Activated CD4-positive, alpha-beta T cell treated with anti-CD3 and anti-CD28 coated beads, Interleukin-2, Interleukin-4, amounts not matched to agents 100 ng/mL and 50 ng/mL, durations not matched to agents 16 hours and 8 hours (primary cell): Measurements from ENCODE around the gene TSSK3.
"Not testable (repeated sequence)": the region's sequence is repeated elsewhere in the genome, so short reads cannot be mapped to it uniquely, and the experiment has no call there.

Experiments
- DNase-seq: peaks from one replicate; pipeline ENCODE4 v3.0.0-alpha.2; 2020; ENCODE audit warnings: low spot score

TSSK3 gene

DNA sequence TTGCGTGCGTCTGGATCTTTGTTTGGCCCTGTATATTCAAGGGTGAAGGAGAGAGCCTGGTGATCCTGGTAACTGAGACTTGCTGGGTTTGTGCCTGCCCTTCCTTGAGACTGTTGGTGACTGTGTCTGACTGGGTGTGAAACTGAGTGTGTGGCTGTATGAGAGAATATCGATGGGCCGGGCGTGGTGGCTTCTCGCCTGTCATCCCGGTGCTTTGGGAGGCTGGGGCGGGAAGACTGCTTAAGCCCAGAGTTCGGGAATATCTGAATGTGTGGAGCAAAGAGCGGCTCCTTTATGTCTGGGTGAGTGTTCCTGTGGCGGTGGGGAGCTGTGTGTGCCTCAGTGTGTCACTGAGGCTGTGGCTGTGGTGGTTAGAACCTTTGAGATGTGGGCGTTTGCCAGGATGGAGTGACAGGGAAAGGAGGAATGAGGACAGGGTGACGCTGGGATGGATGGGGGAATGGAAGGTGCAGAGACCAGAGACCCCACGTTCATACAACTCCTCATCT is 23.6 kb upstream of the TSSK3 start:
- DNase-seq: no peak

DNA sequence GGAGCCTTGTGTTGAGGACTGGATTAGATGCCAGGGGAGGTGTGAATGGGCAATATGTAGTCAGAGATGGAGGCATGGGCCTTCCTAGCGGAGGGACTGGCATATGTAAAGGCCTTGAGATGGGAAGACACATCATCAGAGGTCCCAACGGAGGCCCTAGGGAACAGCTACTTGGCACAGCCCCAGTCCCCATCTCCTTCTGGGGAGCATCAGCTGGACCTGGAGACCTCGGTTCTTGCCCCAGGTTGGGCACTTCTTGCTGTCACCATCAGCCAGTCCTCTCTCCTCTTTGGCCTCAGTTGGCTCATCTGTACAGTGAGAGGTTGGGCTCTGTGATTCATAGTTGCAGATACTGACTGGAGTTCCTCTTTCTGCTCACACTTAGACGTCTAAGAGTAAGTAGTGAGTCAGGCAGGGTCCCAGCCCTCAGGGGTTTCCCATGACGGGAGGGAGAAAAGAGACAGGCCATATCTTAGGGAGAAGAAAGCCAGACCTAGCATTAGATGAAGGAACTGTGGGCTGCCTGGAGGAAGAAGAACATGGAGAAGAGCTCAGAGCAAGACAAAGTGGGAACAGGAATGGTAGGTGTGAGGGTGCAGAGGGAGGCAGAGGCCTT is 22.9 kb upstream of the TSSK3 start:
- DNase-seq: no peak

DNA sequence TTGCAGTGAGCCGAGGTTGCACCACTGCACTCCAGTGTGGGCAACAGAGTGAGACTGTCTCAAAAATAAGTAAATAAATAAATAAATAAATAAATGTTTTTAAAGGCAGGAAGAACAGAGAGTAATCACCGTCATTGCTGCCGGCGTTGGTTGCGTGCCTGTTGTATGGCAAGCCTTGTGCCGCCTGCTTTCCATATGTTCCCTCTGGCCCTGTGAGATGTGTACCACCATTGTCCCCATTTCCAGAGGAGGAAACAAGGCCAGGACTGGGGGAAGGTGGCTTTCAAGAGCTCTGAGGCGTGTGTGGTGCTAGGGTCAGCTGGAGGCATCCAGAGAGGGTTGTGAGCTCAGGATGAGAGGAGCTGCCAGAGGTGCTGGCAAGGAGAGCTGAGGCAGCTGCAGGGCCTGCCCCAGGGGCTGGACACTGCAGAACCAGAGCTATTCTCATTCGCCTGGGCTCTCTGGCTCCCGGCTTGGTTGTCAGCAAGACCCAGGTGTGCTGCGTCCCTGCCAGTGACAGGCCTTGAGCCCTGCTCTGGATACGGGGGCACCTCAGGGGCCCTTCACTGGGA is 21.1 kb upstream of the TSSK3 start:
- no peak for DNase-seq

DNA sequence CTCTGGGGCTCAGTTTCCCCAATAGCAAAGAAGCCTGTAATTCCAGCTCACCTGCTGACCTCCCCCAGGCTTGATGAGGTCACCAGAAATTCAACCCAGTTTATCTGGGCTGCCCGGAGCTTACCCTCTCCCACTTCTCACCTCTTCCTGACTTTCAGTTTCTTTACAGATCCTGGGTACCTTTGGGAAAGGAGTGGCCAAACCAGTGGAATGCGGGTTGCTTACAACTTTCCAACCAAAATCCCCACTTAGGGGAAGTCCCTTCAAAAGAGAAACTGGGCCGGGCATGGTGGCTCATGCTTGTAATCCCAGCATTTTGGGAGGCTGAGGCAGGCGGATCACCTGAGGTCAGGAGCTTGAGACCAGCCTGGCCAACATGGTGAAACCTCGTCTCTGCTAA is 20.4 kb upstream of the TSSK3 start:
- DNase-seq: no peak

DNA sequence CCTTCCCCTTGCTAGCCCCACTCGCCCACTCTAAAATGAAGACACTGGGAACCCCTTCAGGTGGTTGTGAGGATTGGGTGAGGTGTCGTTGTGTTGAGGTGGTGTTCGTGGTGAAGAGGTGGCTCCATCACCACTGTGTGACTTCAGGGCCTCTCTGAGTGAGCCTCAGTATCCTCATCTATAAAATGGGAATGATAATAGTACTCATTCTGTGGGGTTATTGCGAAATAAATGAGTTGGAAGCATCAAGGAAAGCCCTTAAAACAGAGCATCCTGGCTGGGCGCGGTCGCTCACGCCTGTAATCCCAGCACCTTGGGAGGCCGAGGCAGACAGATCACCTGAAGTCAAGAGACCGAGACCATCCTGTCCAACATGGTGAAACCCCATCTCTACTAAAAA is 19.6 kb upstream of the TSSK3 start:
- no peak for DNase-seq

DNA sequence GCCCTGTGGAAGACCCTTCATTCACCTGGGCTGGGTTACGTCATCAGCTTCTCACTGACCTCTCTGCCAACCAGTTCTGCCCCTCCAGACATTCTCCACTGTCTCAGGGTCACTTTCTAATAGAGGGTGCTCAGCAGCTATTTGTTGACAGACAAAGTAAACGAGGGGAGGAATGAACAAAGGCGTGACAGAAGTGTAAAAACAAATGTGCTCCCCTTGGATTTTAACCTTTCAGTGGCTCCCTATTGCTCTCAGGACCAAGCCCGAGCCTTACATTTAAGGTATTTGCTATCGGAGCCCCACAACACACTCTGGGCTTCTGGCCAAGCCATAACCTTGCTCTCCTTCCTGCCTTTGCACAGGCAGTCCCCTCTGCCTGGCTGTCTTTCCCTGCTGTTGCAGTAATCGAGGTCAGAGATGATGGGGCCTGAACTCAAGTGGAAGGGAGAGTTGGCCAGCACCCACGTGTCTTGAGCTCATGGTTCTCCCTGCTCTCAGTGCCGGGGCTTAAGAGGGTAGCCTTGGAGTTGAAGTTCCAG is 17.0 kb upstream of the TSSK3 start:
- DNase-seq: no peak

DNA sequence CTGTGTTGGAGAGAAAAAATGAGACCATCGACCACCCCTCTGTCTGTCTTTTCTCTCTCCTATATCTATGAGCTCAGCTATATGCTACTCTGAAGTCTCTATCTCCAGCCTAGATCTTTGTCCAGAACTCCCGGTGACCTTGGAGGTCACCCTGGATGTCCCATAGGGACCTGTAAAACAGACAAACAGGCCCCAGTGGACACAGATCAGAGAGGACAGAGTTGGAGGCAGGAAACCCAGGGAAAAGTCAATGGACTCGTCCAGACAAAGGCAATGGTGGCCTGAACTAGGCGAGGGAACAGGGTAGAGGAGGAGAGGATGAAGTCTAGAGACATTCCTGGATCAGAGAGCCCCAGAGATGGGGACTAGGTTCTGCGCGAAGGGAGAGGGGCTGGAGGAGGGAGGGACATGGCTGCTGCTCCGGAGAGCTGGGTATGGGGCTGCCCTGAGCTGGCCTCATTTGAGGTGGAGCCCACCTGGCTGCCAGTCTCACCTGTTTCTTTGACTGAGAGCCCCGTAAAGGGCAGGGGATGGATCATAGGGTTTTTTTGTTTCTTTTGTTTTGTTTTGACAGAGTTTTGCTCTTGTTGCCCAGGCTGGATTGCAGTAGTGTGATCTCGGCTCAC is 15.7 kb upstream of the TSSK3 start:
- DNase-seq: no peak

DNA sequence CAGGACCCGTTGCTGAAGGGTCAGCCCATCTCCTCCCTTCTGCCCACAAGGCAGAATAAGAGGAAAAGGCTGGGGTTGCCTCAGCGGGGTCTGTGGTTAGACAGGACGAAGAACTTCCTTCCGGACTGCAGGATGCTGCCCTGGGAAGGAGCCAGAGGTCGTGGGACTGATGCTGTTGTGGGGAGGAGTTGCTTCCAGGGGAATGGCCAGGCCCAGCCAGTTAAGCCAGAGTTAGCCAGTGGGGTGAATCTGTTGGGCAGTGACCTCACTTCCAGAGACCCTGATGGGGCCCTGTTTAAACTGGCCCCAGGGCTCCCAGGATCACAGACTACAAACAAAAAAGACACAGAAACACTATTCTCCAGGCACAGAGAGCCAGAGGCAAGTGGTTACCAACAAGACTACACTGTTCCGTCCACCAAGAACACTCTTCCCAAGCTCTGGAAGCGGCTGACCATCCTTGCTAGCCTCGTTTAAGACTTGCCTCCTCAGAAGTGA is 13.1 kb upstream of the TSSK3 start:
- DNase-seq: no peak

GRCh38 chr1:32350785-32351398 is 11.4 kb upstream of the TSSK3 start:
- peak; percentile 72 for DNase-seq

DNA sequence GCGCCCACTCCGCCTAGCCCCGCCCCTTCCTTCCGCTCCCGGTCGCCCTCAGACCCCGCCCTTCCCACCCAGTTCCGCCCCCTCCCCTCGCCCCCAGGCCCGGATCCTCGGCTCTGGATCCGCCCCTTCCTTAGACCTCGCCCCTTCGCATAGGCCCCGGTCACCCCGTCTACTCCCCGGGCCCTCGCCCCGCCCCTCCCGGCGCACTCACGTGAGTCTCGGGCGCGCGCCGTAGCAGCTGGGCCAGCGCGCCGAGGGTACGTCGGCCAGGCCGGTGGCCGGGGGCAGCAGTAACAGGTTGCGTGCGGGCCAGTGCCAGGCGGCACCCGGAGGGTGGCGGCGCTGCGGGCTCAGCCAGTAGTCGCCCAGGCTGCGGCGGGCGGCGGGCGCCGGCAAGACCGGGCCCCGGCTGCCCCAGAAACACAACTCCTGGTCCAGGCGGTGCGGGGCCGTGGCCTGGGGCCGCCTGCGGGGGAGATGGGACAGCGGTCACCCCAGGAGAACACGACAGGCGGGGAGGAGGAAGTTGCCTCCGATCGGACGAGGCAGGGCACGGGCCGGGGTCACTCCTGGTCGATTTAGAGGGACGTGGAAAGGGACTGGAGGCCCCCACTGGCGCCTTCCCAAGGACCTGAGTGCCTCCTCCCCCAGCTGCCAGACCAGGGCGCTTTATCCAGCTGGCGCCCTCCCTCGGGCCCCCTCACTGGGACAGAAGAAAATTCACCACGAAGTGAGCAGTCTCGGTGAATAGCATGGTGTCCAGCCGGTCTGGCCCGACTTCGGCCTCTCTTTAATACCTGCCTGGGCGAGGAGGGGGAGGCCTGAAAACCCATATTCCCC is 10.7 kb upstream of the TSSK3 start:
- DNase-seq: peak; percentile 91

- no peak for DNase-seq
These were observed 10.0 kb upstream of the TSSK3 start for GRCh38 chr1:32352239-32352745.

GRCh38 chr1:32352831-32353383 is 9.4 kb upstream of the TSSK3 start:
- DNase-seq: no peak

DNA sequence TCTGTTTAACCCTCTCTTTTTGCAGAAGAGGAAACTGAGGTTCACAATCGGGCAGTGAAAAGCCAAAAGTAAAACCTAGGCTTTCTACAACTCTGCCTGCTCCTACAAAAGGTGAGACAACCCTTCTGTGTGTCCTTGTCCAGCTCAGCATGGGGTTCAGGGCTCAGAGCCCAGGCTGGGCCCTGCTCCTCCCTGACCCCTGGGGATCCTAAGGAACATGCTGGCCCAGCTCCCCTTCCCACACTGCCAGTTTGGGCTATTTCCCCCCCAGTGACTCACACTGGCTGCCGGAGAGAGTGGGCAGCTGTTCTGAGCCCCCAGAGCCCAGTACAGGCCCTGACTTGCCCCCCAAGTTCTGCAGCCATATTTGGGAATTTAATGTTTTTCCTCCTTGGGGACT is 8.9 kb upstream of the TSSK3 start:
- no peak for DNase-seq

DNA sequence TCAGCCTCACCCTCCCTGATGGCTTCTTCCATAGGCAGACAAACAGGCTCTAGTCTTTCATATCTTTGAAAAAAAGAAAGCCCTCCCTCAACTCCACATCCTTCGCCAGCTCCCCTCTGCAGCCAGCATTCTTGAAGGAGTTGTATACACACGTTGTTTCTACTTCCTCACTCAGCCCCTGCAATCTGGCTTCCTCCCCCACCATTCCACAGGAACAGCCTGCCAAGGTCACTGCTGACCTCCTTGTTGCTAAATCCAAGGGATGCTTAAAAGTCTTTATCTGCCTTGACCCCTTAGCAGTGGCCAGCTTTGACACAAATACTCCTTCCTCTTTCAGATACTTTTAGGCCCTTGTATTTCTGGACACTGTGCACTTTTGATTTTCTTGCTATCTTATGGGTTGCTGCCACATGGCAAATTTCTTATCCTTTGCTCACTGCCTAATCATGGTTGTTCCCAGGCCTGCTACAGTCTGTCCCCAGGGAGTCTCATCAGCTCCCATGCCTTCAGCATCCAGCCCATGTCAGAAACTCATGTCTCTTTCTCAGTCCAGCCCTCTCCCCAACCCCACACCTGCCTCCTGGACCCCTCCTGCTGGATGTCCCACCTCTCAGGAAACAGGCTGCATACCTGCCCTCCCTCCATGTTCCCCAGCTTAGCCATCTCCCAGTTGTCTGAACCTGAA is 8.3 kb upstream of the TSSK3 start:
- no peak for DNase-seq

DNA sequence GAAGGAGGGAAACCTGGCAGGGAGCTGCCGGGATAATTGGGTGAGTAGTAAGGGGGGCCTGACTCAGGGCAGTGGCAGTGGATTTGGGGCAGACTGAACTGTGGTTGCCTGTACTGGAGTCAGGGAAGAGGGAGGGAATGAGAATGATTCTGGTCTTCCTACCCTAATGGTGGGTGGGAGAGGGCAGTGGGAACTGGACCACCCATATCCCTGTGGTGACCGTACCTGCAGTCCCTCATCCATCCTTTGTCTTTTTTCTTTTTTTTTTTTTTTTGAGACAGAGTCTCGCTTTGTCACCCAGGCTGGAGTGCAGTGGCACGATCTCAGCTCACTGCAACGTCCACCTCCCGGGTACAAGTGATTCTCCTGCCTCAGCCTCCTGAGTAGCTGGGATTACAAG is 6.6 kb upstream of the TSSK3 start:
- DNase-seq: not testable (repeated sequence)

- DNase-seq: no peak
These were observed 5.9 kb upstream of the TSSK3 start for GRCh38 chr1:32356478-32356877.

DNA sequence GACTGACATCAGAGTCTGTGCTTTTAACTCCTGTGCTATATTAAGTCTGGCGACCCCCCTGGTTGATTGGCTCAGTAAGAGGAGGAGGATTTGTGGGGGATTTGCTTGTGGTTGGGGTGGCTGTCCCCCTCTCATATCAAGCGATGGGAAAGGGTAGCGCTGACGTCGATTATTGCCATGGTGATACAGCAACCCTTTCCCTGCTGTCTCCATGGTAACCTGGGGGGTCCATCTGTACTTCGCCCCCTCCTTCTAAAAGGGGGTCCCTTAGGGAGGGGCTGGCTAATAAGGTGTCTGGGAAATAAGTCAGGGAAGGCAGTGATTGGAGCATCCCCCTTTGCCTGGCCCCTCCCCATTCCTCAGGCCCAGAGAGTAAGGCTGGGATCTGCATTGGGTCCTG is 4.7 kb upstream of the TSSK3 start:
- no peak for DNase-seq

- no peak for DNase-seq
These were observed 3.9 kb upstream of the TSSK3 start for GRCh38 chr1:32358435-32358834.

- no peak for DNase-seq
These were observed 1.0 kb upstream of the TSSK3 start for GRCh38 chr1:32361308-32361673.

- DNase-seq: no peak
These were observed 465 bp upstream of the TSSK3 start for GRCh38 chr1:32361674-32362473.
